SU-DHL-6 (cell line): ENCODE data around the gene GORASP2.

Source experiments
- H2AFZ ChIP-seq: fragments of 200-600 bp; sonication (generic); 2 replicates; pipeline ENCODE4 v1.6.1; 2014; ENCODE audit warnings: low read depth, mild to moderate bottlenecking, moderate library complexity, mixed read lengths, antibody characterized with exemption, low read length; ENCODE audit not compliant: severe bottlenecking
- H3F3A ChIP-seq: fragments of 200-600 bp; shearing (Covaris generic); 2 replicates; pipeline ENCODE4 v1.6.0; 2016; ENCODE audit warnings: antibody characterized with exemption, mild to moderate bottlenecking; ENCODE audit not compliant: insufficient read depth
- H3K27ac ChIP-seq: fragments of 200-600 bp; sonication (generic); 2 replicates; pipeline ENCODE4 v1.5.1; 2016; ENCODE audit warnings: low read depth, mild to moderate bottlenecking, low read length, moderate library complexity, mixed read lengths
- H3K27me3 ChIP-seq: fragments of 200-600 bp; sonication (generic), shearing (Covaris generic); 2 replicates; pipeline ENCODE4 v1.6.0; 2014; ENCODE audit warnings: mild to moderate bottlenecking, low read length
- H3K36me3 ChIP-seq: fragments of 200-600 bp; sonication (generic); 2 replicates; pipeline ENCODE4 v1.6.1; 2014; ENCODE audit warnings: mild to moderate bottlenecking, low read length, mixed read lengths
- H3K4me2 ChIP-seq: fragments of 300-600, 200-600 bp; shearing (Covaris generic), sonication (generic); 2 replicates; pipeline ENCODE4 v1.6.0; 2014; ENCODE audit warnings: low read length, low read depth, mild to moderate bottlenecking; ENCODE audit not compliant: poor library complexity, severe bottlenecking
- H3K4me3 ChIP-seq: fragments of 200-600 bp; sonication (generic); 2 replicates; pipeline ENCODE4 v1.5.1; 2014; ENCODE audit warnings: antibody characterized with exemption, low read length, mild to moderate bottlenecking, mixed read lengths; ENCODE audit not compliant: insufficient read depth, poor library complexity, severe bottlenecking
- H3K79me2 ChIP-seq: fragments of 200-600 bp; sonication (generic); 2 replicates; pipeline ENCODE4 v1.6.1; 2014; ENCODE audit warnings: mild to moderate bottlenecking, low read length, moderate library complexity; ENCODE audit not compliant: insufficient read depth
- H3K9ac ChIP-seq: fragments of 200-600 bp; sonication (generic); 2 replicates; pipeline ENCODE4 v1.7.0; 2014; ENCODE audit warnings: mild to moderate bottlenecking, low read length
- H3K9me2 ChIP-seq: fragments of 200-600 bp; sonication (generic); replicated peaks from 2 replicates; pipeline ENCODE4 v1.6.1; 2014; ENCODE audit warnings: low read length; ENCODE audit not compliant: insufficient read depth
- H3K9me3 ChIP-seq: fragments of 200-600 bp; sonication (generic); 2 replicates; pipeline ENCODE4 v1.6.1; 2014; ENCODE audit warnings: low read length, mixed read lengths; ENCODE audit not compliant: insufficient read depth
- H4K20me1 ChIP-seq: fragments of 200-600 bp; sonication (generic); 2 replicates; pipeline ENCODE4 v1.6.1; 2014; ENCODE audit warnings: low read depth, mild to moderate bottlenecking, antibody characterized with exemption, low read length, moderate library complexity, mixed read lengths
- EZH2phosphoT487 ChIP-seq: fragments of 200-600 bp; sonication (generic), shearing (Covaris generic); conservative IDR thresholded peaks from 2 replicates; pipeline ENCODE4 v1.6.1; 2018; ENCODE audit warnings: mild to moderate bottlenecking, antibody characterized with exemption, low read length, moderate library complexity, mixed read lengths
- TF ChIP-seq, protein P1 (sequence below): fragments of 200-600 bp; sonication (generic); IDR thresholded peaks from one replicate; pipeline ENCODE4 v1.5.1; 2017; ENCODE audit warnings: antibody characterized with exemption, mild to moderate bottlenecking, low read length, moderate library complexity; ENCODE audit not compliant: insufficient read depth, poor library complexity, severe bottlenecking

The GORASP2 gene

DNA sequence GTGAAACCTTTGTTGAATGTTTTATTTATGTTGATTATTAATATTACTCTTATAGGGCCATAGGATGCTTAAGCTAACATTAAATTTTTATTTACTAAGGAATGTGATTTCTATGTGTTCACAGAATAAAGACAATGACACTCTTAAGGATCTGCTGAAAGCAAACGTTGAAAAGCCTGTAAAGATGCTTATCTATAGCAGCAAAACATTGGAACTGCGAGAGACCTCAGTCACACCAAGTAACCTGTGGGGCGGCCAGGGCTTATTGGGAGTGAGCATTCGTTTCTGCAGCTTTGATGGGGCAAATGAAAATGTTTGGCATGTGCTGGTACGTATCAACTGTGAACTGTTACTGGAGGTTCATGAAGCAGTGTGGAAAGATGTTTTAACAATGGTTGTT, 20.4 kb downstream of the GORASP2 start:
- Histone ChIP-seq H3K79me2 (peaks cover 48% of the 10 kb centered on the region), H3K27ac (no peak overlapping the region)

DNA sequence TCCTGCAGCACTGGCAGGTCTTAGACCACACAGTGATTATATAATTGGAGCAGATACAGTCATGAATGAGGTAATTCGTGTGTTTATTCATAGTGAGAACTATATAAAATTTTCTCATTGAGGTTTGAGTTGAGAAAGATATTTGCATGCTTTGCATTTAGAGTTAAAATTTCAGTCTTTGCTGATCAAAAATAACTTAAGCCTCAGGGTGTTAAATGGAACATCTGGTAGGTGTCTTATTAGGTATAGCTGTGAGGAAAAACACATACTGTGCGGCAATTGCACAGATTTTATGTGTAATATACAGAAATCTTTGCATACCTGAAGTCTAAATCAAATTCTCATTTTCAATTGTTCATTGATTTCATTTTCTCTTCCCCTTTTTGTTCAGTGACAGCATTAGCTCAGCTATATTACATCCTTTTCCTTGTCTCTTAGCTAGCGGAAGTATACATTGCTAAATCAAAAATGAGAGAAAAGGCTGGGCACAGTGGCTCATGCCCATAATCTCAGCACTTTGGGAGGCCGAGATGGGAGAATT, 21.2 kb downstream of the GORASP2 start:
- peaks cover 39% of the 10 kb centered on the region for H3K79me2 ChIP-seq

More for the DNA sequence above, 20.4 kb downstream of the GORASP2 start:
- H3K36me3 ChIP-seq, result peaks cover 53% of the 10 kb centered on the region
- H3K9me3 ChIP-seq, result no peaks in the 10 kb centered on the region
- TF ChIP-seq EZH2phosphoT487, result no peak
- TF ChIP-seq, protein P1, sequence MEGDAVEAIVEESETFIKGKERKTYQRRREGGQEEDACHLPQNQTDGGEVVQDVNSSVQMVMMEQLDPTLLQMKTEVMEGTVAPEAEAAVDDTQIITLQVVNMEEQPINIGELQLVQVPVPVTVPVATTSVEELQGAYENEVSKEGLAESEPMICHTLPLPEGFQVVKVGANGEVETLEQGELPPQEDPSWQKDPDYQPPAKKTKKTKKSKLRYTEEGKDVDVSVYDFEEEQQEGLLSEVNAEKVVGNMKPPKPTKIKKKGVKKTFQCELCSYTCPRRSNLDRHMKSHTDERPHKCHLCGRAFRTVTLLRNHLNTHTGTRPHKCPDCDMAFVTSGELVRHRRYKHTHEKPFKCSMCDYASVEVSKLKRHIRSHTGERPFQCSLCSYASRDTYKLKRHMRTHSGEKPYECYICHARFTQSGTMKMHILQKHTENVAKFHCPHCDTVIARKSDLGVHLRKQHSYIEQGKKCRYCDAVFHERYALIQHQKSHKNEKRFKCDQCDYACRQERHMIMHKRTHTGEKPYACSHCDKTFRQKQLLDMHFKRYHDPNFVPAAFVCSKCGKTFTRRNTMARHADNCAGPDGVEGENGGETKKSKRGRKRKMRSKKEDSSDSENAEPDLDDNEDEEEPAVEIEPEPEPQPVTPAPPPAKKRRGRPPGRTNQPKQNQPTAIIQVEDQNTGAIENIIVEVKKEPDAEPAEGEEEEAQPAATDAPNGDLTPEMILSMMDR, result no peak
- H2AFZ ChIP-seq, result no peak overlapping the region
- no peak overlapping the region for H3K4me2 ChIP-seq
- peaks cover 6% of the 10 kb centered on the region; the same call in 1 of the 2 replicates for H3F3A ChIP-seq
- H3K9ac ChIP-seq, result no peak overlapping the region
- no peaks in the 10 kb centered on the region for H3K9me2 ChIP-seq
- no peak overlapping the region for H3K4me3 ChIP-seq
- H3K27me3 ChIP-seq, result no peaks in the 10 kb centered on the region
- peaks cover 9% of the 10 kb centered on the region; the same call in 1 of the 2 replicates for H4K20me1 ChIP-seq

DNA sequence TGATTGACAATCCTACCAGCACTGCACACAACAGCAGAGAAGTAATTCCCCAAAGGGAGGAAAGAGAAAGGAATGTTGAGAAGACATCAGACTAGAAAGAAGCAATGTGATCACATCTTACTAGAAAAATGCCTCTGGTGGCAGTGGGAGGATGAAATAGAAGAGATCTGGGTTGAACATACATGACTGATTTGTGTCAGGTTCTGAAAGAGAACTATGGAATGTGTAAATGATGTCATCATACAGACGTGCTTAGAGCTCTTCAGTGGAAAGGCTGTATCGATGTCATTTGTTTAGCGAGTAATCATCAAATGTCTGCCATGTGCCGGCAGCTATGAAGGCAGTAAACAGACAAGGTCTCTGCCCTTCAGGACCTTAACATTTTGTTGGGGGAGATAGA, 24.9 kb downstream of the GORASP2 start:
- Histone ChIP-seq H3K9ac (no peak overlapping the region), H3K4me2 (no peak overlapping the region), H3K79me2 (0 out of 2 replicates have a peak, but pooled peaks cover 7% of the 10 kb centered on the region), H3K27me3 (no peaks in the 10 kb centered on the region), H2AFZ (no peak overlapping the region), H3K9me2 (no peaks in the 10 kb centered on the region), H4K20me1 (no peaks in the 10 kb centered on the region), H3K9me3 (no peaks in the 10 kb centered on the region), H3F3A (peaks cover 6% of the 10 kb centered on the region; the same call in 1 of the 2 replicates), H3K27ac (no peak overlapping the region), H3K4me3 (no peak overlapping the region), H3K36me3 (peaks cover 61% of the 10 kb centered on the region)
- TF ChIP-seq, protein P1, result no peak
- no peak for TF ChIP-seq EZH2phosphoT487

More for the DNA sequence above, 21.2 kb downstream of the GORASP2 start:
- Histone ChIP-seq H3K9ac (no peak overlapping the region), H3K9me3 (no peaks in the 10 kb centered on the region), H3K4me2 (no peak overlapping the region), H3F3A (peaks cover 6% of the 10 kb centered on the region; the same call in 1 of the 2 replicates), H3K9me2 (no peaks in the 10 kb centered on the region), H3K27me3 (no peaks in the 10 kb centered on the region), H2AFZ (no peak overlapping the region), H3K4me3 (no peak overlapping the region), H3K27ac (no peak overlapping the region), H4K20me1 (peaks cover 3% of the 10 kb centered on the region; the same call in 1 of the 2 replicates), H3K36me3 (peaks cover 56% of the 10 kb centered on the region)
- no peak for TF ChIP-seq EZH2phosphoT487
- TF ChIP-seq, protein P1, result no peak
